DLD1 (cell line): ENCODE data around the gene CTBP2.

Experiments
- in situ Hi-C: cut with HindIII; loops from 2 replicates; pipeline ENCODE4 v1.10.0; 2017; ENCODE audit warnings: low sequenced_read_pairs

CTBP2 gene

DNA sequence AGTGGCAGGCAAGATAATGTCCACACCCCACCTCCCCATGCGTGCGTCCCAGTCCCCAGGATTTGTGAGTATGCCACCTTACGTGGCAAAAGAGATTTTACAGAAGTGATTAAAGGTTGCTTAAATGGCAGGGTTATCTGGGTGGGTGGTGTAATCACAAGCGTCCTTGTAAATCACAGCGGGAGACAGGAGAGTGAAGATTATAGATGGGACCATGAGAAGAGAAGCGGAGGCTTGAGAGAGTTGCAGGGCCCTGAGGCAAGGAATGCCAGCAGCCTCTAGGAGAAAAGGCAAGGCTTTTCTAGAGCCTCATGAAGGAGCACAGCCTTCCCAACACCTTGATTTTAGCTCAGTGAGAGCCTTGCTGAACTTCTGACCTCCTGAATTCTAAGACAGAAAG is 208.2 kb downstream of the CTBP2 start:
- in situ Hi-C loops: no loop called here

DNA sequence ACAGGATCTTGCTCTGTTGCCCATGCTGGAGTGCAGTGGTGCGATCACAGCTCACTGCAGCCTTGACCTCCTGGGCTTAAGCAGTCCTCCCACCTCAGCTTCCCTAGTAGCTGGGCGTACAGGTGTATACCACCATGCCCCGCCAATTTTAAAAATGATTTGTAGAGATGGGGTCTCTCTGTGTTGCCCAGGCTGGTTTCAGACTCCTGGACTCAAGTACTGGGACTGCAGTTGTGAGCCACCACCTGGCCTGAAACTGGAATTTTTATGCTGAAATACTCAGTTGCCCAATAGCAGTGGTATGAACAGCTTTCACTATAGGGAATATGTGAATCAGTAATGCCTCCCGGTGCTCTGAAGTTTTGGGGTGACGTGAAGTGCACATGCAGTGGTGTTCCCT is 210.8 kb downstream of the CTBP2 start:
- in situ Hi-C loops: no loop called here

DNA sequence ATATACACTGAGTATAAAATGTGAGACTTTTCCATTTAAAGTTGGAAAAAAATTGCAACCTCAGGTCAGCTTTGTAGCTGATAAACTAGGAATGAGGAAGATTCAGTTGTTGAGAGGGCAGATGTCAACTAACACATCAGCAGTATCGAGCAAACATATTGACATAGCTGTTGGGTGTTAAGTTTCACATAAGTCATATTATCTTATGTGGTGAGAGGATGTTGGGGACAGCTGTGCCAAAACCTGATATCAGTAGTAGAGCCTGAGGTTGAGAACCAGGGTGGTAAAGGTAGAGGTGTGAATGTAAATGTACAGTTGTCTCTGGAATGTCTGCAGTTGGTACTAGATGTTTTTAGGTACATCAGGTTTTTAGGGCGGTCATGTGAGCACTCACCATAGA is 213.4 kb downstream of the CTBP2 start:
- in situ Hi-C loops: no loop called here

DNA sequence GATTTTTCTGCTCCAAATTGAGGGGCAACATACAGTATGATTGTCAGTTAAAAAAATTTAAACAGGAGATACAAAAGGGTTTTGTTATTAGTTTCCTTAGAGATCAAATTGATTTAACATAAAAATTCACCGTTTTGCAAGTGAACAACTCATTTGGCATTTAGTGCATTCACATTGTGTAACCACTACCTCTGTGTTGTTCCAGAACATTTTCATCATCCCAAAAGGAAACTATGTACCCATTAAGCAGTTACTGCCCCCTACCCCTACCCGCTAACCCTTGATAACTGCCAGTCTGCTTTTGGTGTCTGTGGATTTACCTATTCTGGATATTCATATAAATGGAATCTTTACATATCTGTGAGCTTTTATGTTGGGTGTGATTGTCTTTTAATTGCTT is 215.4 kb downstream of the CTBP2 start:
- in situ Hi-C loops: no loop called here

DNA sequence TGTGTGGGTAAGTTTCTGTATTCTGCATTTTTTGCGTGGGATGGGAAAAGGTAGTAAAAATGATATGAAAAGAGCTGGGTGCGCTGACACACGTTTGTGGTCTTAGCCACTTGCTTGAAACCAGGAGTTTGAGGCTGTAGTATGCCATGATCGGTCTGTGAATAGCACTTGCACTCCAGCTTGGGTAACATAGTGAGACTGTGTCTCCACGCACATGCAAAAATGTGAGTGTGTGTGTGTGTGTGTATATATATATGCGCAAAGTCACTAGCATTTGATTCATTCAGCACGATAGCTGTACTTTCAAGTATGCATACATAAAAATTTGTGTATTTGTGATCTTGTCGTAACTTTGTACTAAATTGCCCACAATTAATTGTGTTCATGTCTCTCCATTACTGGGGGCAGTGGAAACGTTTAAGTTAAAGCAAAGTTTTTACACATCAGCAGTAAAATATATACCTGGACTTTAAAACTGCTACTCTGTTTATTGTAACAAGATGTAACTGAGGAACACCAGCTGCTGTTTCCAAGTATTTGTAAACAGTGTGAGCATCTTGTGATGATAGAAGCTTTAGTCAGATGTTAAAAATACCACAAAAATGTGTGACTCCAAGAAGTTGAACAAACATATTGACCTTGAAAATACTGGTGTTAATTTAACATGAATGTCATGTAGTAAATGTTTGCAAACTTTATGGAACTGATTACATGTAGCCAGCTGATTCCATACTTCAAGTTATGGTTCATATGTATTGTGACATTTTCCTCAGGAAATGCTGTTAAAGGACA is 216.9 kb downstream of the CTBP2 start:
- in situ Hi-C loops: no loop called here

DNA sequence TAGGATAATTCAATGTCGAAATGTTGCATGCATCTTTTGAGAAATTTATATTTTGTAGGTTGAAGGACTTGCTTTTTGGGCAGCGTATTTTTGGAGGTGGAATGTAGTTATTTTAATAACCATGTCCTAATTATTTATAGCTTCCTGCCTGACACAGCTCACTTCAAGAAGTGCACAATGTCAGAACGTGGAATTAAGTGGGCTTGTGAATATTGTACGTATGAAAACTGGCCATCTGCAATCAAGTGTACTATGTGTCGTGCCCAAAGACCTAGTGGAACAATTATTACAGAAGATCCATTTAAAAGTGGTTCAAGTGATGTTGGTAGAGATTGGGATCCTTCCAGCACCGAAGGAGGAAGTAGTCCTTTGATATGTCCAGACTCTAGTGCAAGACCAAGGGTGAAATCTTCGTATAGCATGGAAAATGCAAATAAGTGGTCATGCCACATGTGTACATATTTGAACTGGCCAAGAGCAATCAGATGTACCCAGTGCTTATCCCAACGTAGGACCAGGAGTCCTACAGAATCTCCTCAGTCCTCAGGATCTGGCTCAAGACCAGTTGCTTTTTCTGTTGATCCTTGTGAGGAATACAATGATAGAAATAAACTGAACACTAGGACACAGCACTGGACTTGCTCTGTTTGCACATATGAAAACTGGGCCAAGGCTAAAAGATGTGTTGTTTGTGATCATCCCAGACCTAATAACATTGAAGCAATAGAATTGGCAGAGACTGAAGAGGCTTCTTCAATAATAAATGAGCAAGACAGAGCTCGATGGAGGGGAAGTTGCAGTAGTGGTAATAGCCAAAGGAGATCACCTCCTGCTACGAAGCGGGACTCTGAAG is 217.8 kb downstream of the CTBP2 start:
- in situ Hi-C loops: no loop called here

DNA sequence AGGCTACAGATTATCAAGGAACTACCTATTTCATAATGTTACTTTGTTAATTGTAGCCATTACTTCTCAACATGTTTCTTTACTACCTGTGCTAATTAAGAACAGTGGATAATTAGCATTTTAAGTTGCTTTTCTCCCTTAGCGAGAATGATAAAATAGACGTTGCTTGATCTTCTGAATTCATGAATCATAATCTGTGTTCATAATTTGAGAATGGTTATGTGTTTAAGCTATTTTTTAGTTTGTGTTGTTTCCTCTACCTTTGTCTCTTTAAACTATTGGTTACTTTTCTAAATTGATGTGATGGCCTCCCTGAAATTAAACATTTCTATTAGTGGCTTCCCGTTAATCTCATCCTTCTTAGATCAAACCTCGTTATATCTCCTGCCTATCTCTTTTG is 218.5 kb downstream of the CTBP2 start, which contains the start of gene ZRANB1:
Gene ZRANB1 (plus strand): TSS at position 301 of the 400 bp plus-strand sequence. CDS start 371 bp downstream, outside the sequence.
- in situ Hi-C loops: no loop called here

DNA sequence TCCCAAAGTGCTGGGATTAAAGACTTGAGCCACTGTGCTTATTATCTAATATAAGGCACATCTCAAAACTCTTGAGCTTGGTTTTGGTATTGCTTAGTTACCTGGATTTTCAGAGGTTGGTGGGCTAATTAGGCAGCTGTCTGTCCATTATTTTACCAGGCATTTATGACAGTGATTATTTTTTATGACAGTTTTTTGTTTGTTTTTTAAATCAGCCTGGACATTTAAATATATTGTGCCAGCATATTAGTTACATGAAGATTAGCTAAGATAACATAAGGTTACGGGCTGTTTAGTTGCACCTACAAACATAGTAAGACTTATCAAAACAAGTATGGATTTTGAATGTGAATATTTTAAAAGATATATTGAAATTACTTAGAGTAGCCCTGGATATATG is 221.1 kb downstream of the CTBP2 start:
- in situ Hi-C loops: no loop called here

DNA sequence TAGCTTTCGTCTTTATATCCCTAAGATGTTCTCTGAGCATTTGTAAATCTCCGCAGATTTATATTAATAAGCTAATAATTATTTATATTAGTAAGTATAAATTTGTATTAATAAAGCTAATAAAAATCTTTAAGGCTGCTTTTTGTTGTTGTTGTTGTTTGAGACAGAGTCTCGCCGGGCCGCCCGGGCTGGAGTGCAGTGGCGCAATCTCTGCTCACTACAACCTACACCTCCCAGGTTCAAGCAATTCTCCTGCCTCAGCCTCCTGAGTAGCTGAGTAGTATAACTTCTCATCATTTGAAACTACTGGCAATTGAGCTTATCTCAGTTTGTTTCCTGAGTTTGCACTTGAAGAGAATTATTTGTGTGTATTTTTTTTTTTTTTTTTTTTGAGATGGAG is 223.6 kb downstream of the CTBP2 start:
- in situ Hi-C loops: no loop called here

DNA sequence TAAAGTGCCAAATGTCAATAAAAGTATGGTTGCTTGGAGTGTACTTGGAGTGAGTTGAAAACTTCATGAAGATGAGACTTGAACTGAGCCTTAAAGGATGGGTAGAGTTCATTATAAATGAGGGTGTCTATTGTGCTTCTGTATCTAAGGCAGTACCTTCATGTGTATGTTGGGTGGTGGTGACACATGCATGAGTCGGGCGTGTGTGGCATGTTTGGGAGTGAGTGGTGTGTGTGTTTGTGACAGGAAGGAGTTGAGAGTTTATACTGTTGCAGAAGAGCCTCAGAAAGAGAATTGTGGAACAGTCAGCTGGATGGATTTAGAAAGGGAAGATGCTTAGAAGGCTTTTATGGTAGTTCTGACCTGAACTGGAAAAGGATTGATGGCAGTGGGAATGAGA is 224.4 kb downstream of the CTBP2 start:
- in situ Hi-C loops: no loop called here
